Neural cell (in vitro differentiated cells): ENCODE results near the gene HS3ST1. TPM values are rescaled to one million over a fixed set of nuclear protein-coding genes. Genes with fewer than 3 reads are reported as not detected.

Experiments used
- H2AFZ ChIP-seq: fragments of 200-600, 300-800 bp; sonication (generic), shearing (Covaris generic); 2 replicates; pipeline ENCODE4 v1.6.0; 2014; ENCODE audit warnings: low read depth, mild to moderate bottlenecking, antibody characterized with exemption, low read length, moderate library complexity
- H3F3A ChIP-seq: fragments of 200-600 bp; shearing (Covaris generic); 2 replicates; pipeline ENCODE4 v1.6.1; 2016; ENCODE audit warnings: mild to moderate bottlenecking, moderate library complexity, mixed read lengths, antibody characterized with exemption, low read length; ENCODE audit not compliant: insufficient read depth, poor library complexity, severe bottlenecking
- H3K27ac ChIP-seq: fragments of 200-600, 300-800 bp; sonication (generic), shearing (Covaris generic); 2 replicates; pipeline ENCODE4 v1.5.1; 2014; ENCODE audit warnings: mild to moderate bottlenecking, low read length, moderate library complexity
- H3K27me3 ChIP-seq: fragments of 300-800, 200-600 bp; sonication (generic), shearing (Covaris generic); 2 replicates; pipeline ENCODE4 v1.6.0; 2014; ENCODE audit warnings: mild to moderate bottlenecking, low read depth, low read length, moderate library complexity; ENCODE audit not compliant: insufficient read depth
- H3K36me3 ChIP-seq: fragments of 300-800, 200-600 bp; sonication (generic), shearing (Covaris generic); 2 replicates; pipeline ENCODE4 v1.5.1; 2014; ENCODE audit warnings: mild to moderate bottlenecking, antibody characterized with exemption, low read length, moderate library complexity; ENCODE audit not compliant: insufficient read depth
- H3K4me2 ChIP-seq: fragments of 300-800, 200-600 bp; sonication (generic), shearing (Covaris generic); 2 replicates; pipeline ENCODE4 v1.6.0; 2014; ENCODE audit warnings: mild to moderate bottlenecking, low read length
- H3K4me3 ChIP-seq: fragments of 300-800, 200-600 bp; sonication (generic), shearing (Covaris generic); 2 replicates; pipeline ENCODE4 v1.5.1; 2014; ENCODE audit warnings: mild to moderate bottlenecking, low read length, moderate library complexity
- H3K79me2 ChIP-seq: fragments of 200-600 bp; shearing (Covaris generic); replicated peaks from 2 replicates; pipeline ENCODE4 v1.6.0; 2014; ENCODE audit warnings: mild to moderate bottlenecking, low read length, moderate library complexity; ENCODE audit not compliant: insufficient read depth
- H3K9ac ChIP-seq: fragments of 300-800, 200-600 bp; sonication (generic), shearing (Covaris generic); 2 replicates; pipeline ENCODE4 v1.6.1; 2016; ENCODE audit warnings: mild to moderate bottlenecking, low read length, mixed read lengths
- H3K9me2 ChIP-seq: fragments of 200-600 bp; shearing (Covaris generic); 2 replicates; pipeline ENCODE4 v1.6.1; 2016; ENCODE audit warnings: mild to moderate bottlenecking, low read length, mixed read lengths; ENCODE audit not compliant: insufficient read depth
- H3K9me3 ChIP-seq: fragments of 200-600, 300-800 bp; sonication (generic), shearing (Covaris generic); 2 replicates; pipeline ENCODE4 v1.6.1; 2016; ENCODE audit warnings: mild to moderate bottlenecking, mixed run types, low read length, moderate library complexity, mixed read lengths
- H4K20me1 ChIP-seq: fragments of 200-600 bp; shearing (Covaris generic); 2 replicates; pipeline ENCODE4 v1.6.1; 2016; ENCODE audit warnings: mild to moderate bottlenecking, mixed run types; ENCODE audit not compliant: insufficient read depth
- CTCF ChIP-seq: fragments of 450-650 bp; IDR thresholded peaks from 2 replicates; pipeline ENCODE4 v1.5.1; 2014; ENCODE audit warnings: antibody characterized with exemption, mild to moderate bottlenecking, moderate library complexity; ENCODE audit not compliant: poor library complexity, severe bottlenecking
- EP300 ChIP-seq: fragments of 450-650 bp; conservative IDR thresholded peaks from 2 replicates; pipeline ENCODE4 v1.6.1; 2014; ENCODE audit warnings: antibody characterized with exemption, mild to moderate bottlenecking, moderate library complexity; ENCODE audit not compliant: poor library complexity, severe bottlenecking
- EZH2 ChIP-seq: fragments of 200-600, 300-800 bp; shearing (Covaris generic), sonication (generic); IDR thresholded peaks from 2 replicates; pipeline ENCODE4 v1.6.1; 2014; ENCODE audit warnings: antibody characterized with exemption, low read length, borderline replicate concordance, mild to moderate bottlenecking; ENCODE audit not compliant: insufficient read depth, poor library complexity, severe bottlenecking
- MXI1 ChIP-seq: fragments of 450-650 bp; conservative IDR thresholded peaks from 2 replicates; pipeline ENCODE4 v1.6.1; 2014; ENCODE audit warnings: antibody characterized with exemption, mild to moderate bottlenecking; ENCODE audit not compliant: poor library complexity, severe bottlenecking
- POLR2AphosphoS5 ChIP-seq: IDR thresholded peaks from 2 replicates; pipeline ENCODE4 v1.6.1; 2012
- RAD21 ChIP-seq: fragments of 450-650 bp; conservative IDR thresholded peaks from 2 replicates; pipeline ENCODE4 v1.6.1; 2014; ENCODE audit warnings: antibody characterized with exemption, mild to moderate bottlenecking, moderate library complexity
- SMC3 ChIP-seq: fragments of 450-650 bp; conservative IDR thresholded peaks from 2 replicates; pipeline ENCODE4 v1.6.1; 2014; ENCODE audit warnings: antibody characterized with exemption, mild to moderate bottlenecking, moderate library complexity; ENCODE audit not compliant: poor library complexity
- TAF1 ChIP-seq: IDR thresholded peaks from 2 replicates; pipeline ENCODE4 v1.6.1; 2012; ENCODE audit warnings: low read depth
- polyA plus RNA-seq: library from polyadenylated mRNA; depleted of rRNA; stranded (reverse); fragments of >200 nt; gene quantifications from 2 replicates; pipeline ENCODE4 v1.2.3, GENCODE V29; 2014
- TF ChIP-seq, protein P1 (sequence below): IDR thresholded peaks from 2 replicates; pipeline ENCODE4 v1.6.1; 2012; ENCODE audit warnings: borderline replicate concordance

The HS3ST1 gene
- polyA plus RNA-seq, 1 donor from 2014 or later: 0.35 TPM

- H3K27ac ChIP-seq: no peak overlapping the region
- H3K36me3 ChIP-seq: no peaks in the 10 kb centered on the region
- peak; percentile 39 for TF ChIP-seq RAD21
- TF ChIP-seq, protein P1, sequence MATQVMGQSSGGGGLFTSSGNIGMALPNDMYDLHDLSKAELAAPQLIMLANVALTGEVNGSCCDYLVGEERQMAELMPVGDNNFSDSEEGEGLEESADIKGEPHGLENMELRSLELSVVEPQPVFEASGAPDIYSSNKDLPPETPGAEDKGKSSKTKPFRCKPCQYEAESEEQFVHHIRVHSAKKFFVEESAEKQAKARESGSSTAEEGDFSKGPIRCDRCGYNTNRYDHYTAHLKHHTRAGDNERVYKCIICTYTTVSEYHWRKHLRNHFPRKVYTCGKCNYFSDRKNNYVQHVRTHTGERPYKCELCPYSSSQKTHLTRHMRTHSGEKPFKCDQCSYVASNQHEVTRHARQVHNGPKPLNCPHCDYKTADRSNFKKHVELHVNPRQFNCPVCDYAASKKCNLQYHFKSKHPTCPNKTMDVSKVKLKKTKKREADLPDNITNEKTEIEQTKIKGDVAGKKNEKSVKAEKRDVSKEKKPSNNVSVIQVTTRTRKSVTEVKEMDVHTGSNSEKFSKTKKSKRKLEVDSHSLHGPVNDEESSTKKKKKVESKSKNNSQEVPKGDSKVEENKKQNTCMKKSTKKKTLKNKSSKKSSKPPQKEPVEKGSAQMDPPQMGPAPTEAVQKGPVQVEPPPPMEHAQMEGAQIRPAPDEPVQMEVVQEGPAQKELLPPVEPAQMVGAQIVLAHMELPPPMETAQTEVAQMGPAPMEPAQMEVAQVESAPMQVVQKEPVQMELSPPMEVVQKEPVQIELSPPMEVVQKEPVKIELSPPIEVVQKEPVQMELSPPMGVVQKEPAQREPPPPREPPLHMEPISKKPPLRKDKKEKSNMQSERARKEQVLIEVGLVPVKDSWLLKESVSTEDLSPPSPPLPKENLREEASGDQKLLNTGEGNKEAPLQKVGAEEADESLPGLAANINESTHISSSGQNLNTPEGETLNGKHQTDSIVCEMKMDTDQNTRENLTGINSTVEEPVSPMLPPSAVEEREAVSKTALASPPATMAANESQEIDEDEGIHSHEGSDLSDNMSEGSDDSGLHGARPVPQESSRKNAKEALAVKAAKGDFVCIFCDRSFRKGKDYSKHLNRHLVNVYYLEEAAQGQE: no peak
- TF ChIP-seq CTCF: peak; percentile 53
- no peak for TF ChIP-seq TAF1
- TF ChIP-seq POLR2AphosphoS5: no peak
- TF ChIP-seq SMC3: peak; percentile 60
- no peak for TF ChIP-seq EZH2
- TF ChIP-seq MXI1: no peak
- TF ChIP-seq EP300: no peak
- no peaks in the 10 kb centered on the region for H3K79me2 ChIP-seq
- H3F3A ChIP-seq: no peaks in the 10 kb centered on the region
- H2AFZ ChIP-seq: no peak overlapping the region
- H3K9me2 ChIP-seq: no peaks in the 10 kb centered on the region
- no peaks in the 10 kb centered on the region for H3K9me3 ChIP-seq
- H4K20me1 ChIP-seq: no peaks in the 10 kb centered on the region
- no peak overlapping the region for H3K4me2 ChIP-seq
- no peak overlapping the region for H3K4me3 ChIP-seq
- H3K27me3 ChIP-seq: peaks cover 28% of the 10 kb centered on the region
- H3K9ac ChIP-seq: no peak overlapping the region
These were observed 4.7 kb downstream of the HS3ST1 start for GRCh38 chr4:11424000-11424399.

DNA sequence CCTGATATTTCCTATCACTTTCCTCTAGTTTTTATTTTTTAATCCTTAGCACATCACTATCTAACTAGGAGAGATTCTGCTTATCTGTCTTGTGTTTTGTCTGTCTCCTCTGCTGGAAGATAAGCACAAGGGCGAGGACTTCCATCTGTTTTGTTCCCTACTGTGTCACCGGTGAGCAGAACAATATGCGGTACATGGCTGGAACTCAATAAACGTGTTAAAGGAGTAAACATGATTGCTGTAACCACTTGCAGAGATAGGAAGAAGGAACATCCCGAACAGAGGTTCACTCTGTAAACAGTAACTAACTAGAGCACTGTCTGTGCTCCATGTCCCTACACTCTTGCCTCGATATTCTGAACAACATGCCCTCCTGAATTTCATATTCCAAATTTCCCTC, 5.2 kb downstream of the HS3ST1 start:
- Histone ChIP-seq H4K20me1 (no peaks in the 10 kb centered on the region), H3K9ac (no peak overlapping the region), H3K4me3 (no peak overlapping the region), H3K27me3 (peaks cover 22% of the 10 kb centered on the region), H2AFZ (no peak overlapping the region), H3K79me2 (no peaks in the 10 kb centered on the region), H3K9me2 (no peaks in the 10 kb centered on the region), H3K27ac (no peak overlapping the region), H3K4me2 (no peak overlapping the region), H3F3A (no peaks in the 10 kb centered on the region), H3K9me3 (no peaks in the 10 kb centered on the region), H3K36me3 (no peaks in the 10 kb centered on the region)
- TF ChIP-seq, protein P1: no peak
- TF ChIP-seq TAF1 (no peak), EZH2 (no peak), MXI1 (no peak), RAD21 (no peak), POLR2AphosphoS5 (no peak), CTCF (no peak), EP300 (no peak), SMC3 (no peak)
